Sigmoid colon (tissue), 7 donors: ENCODE data around the gene HOXB1. TPM values are rescaled to one million over a fixed set of nuclear protein-coding genes. Genes with fewer than 3 reads are reported as not detected.
A peak's percentile ranks its signal among the peaks of the same experiment; 100 is the strongest.

ENCODE experiments used
- DNase-seq: peaks from one replicate; pipeline ENCODE4 v3.0.0-alpha.2; 2019
- H3K27ac ChIP-seq, 4 donors: fragments of 200-600 bp; sonication (generic); one replicate each; pipeline ENCODE4 v1.5.1; 2016 to 2019; ENCODE audit warnings: mild to moderate bottlenecking in 1 of 4
- H3K27me3 ChIP-seq, 3 donors: fragments of 200-600 bp; sonication (generic); one replicate each; pipeline ENCODE4 v1.5.1; 2019; ENCODE audit warnings: mild to moderate bottlenecking in 1 of 3
- H3K36me3 ChIP-seq, 4 donors: fragments of 200-600 bp; sonication (generic); one replicate each; pipeline ENCODE4 v1.5.1; 2016 to 2019
- H3K4me1 ChIP-seq, 4 donors: fragments of 200-600 bp; sonication (generic); one replicate each; pipeline ENCODE4 v1.5.1; 2017 to 2019
- H3K4me3 ChIP-seq, 4 donors: fragments of 200-600 bp; sonication (generic); one replicate each; pipeline ENCODE4 v1.5.1; 2017 to 2019; ENCODE audit warnings: mild to moderate bottlenecking in 2 of 4, moderate library complexity in 1 of 4
- H3K9me3 ChIP-seq, 4 donors: fragments of 200-600 bp in 3 of 4; sonication (generic) in 3 of 4; one replicate each; pipeline versions ENCODE4 v1.5.1 to v1.6.1; 2013 to 2019
- EP300 ChIP-seq, 4 donors: sonication (generic); formaldehyde crosslinking; IDR thresholded peaks; one replicate each; pipeline ENCODE4 v1.6.1; 2017; ENCODE audit warnings: antibody characterized with exemption in 4 of 4
- POLR2A ChIP-seq, 2 donors: fragments of 450-650 bp; IDR thresholded peaks; one replicate each; pipeline ENCODE4 v1.6.1; 2016; ENCODE audit warnings: antibody characterized with exemption in 2 of 2, mild to moderate bottlenecking in 2 of 2, moderate library complexity in 2 of 2
- POLR2AphosphoS5 ChIP-seq, 4 donors: sonication (generic); formaldehyde crosslinking; IDR thresholded peaks; one replicate each; pipeline ENCODE4 v1.6.1; 2017; ENCODE audit warnings: antibody characterized with exemption in 4 of 4
- WGBS, 2 donors: extraction: QIAGEN DNeasy Blood & Tissue Kit; methylation state at CpG; one replicate each; pipeline ENCODE4 v1.1.7; 2013; 5-methylcytosine and 5-hydroxymethylcytosine counted together
- intact Hi-C: fragments of 100-400 bp; cut with DNase I; formaldehyde crosslinking; loops from one replicate; pipeline ENCODE4 v1.15.1; 2023
- polyA plus RNA-seq, 3 donors: library from polyadenylated mRNA; stranded (reverse); fragments of 200-250 nt; gene quantifications; one replicate each; pipeline ENCODE4 v1.2.3, GENCODE V29; 2013
- total RNA-seq, 4 donors: library from RNA; depleted of rRNA; stranded (reverse); fragments of >200 nt; gene quantifications; one replicate each; pipeline ENCODE4 v1.1.0, GENCODE V29; 2016
- TF ChIP-seq, protein P1 (sequence below), 4 experiments: fragments of 450-650 bp in 3 of 4; fragments of 200-600 bp in 1 of 4; IDR thresholded peaks; one replicate each; pipeline ENCODE4 v1.5.1; 2016 to 2019; ENCODE audit warnings: antibody characterized with exemption in 4 of 4, mild to moderate bottlenecking in 3 of 4, moderate library complexity in 2 of 4
- donor health status: healthy with polysubstance abuse.
- donor health status: Bipolar disorder and iron deficiency.
- donor health status: healthy.

HOXB1 gene
- total and polyA plus RNA-seq, 7 donors: 0.27 to 0.92 (median 0.60) TPM; not detected in 4

DNA sequence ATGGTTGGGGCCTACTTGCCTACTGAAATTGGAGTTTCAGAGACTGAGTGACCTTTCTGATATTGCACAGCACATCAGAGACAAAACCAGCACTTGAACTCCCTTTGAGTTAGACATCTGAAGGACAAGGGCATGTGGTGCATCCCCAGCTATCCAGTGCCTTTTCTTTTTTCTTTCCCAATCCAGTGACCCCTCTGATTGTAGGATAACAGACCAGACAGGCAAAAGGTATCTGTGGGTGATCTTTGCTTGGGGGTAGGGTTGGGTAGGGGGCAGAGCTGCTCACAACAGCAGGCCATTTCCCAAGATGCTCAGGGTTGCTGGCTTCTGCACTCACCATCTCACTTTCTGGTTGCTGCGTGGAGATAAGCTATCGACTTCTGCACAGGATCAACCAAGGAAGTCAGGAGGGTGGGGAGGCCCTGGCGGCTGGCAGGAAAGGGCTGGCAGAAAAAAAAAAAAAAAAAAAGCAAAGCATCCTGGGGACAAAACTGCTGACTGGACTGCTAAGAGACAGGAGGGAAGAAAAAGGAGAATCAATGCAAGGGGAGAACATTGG lies 42.2 kb downstream of the HOXB1 start:
- DNase-seq: peak; percentile 41
- Histone ChIP-seq H3K27ac (no peak overlapping the region), H3K4me1 (peaks cover 0 to 34% (median 31%) of the 10 kb centered on the region in 4 donors), H3K9me3 (no peaks in the 10 kb centered on the region), H3K27me3 (no peaks in the 10 kb centered on the region), H3K4me3 (no peak overlapping the region), H3K36me3 (no peaks in the 10 kb centered on the region)
- intact Hi-C loops: no loop called here
- TF ChIP-seq EP300 (IDR thresholded peaks at IDR 0.05) (no peak), POLR2A (IDR thresholded peaks at IDR 0.05) (no peak), POLR2AphosphoS5 (IDR thresholded peaks at IDR 0.05) (no peak)
- TF ChIP-seq, protein P1, sequence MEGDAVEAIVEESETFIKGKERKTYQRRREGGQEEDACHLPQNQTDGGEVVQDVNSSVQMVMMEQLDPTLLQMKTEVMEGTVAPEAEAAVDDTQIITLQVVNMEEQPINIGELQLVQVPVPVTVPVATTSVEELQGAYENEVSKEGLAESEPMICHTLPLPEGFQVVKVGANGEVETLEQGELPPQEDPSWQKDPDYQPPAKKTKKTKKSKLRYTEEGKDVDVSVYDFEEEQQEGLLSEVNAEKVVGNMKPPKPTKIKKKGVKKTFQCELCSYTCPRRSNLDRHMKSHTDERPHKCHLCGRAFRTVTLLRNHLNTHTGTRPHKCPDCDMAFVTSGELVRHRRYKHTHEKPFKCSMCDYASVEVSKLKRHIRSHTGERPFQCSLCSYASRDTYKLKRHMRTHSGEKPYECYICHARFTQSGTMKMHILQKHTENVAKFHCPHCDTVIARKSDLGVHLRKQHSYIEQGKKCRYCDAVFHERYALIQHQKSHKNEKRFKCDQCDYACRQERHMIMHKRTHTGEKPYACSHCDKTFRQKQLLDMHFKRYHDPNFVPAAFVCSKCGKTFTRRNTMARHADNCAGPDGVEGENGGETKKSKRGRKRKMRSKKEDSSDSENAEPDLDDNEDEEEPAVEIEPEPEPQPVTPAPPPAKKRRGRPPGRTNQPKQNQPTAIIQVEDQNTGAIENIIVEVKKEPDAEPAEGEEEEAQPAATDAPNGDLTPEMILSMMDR (IDR thresholded peaks at IDR 0.05): no peak
- 36 to 51% methylated on average over 3 of the region's 3 CpGs for WGBS, 2 donors

DNA sequence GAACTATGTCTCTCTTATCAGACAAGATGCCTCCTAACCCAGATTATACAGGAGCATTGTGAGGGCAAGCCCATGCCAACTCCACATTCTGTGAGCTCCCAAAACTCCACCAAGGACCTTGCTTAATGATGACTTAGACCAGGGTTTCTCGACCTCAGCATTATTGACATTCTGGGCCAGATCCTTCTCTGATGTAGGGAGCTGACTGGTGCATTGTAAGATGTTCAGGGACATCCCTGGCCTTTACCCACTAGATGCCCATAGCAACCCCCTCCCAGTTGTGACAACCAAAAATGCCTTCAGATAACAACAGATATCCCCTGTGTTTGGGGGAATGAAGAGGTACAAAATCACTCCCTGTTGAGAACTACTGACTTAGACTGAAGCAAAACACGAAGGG lies 43.6 kb downstream of the HOXB1 start:
- intact Hi-C loops: no loop called here
- WGBS, 2 donors: 84 to 91% methylated on average over 2 of the region's 2 CpGs
- no peaks in the 10 kb centered on the region for H3K27me3 ChIP-seq

GRCh38 chr17:48486557-48486956 lies 44.3 kb downstream of the HOXB1 start:
- Histone ChIP-seq H3K27me3 (no peaks in the 10 kb centered on the region), H3K9me3 (no peaks in the 10 kb centered on the region), H3K27ac (peak overlapping the region in 1 of 4 donors; percentile 13), H3K4me3 (no peak overlapping the region), H3K4me1 (peaks cover 0 to 26% (median 23%) of the 10 kb centered on the region in 4 donors), H3K36me3 (no peaks in the 10 kb centered on the region)
- WGBS, 2 donors: 86 to 91% methylated on average over 5 of the region's 5 CpGs
- intact Hi-C loops: no loop called here
- peak; percentile 56 for DNase-seq
- TF ChIP-seq, protein P1 (IDR thresholded peaks at IDR 0.05): no peak
- no peak for TF ChIP-seq POLR2A (IDR thresholded peaks at IDR 0.05)
- no peak for TF ChIP-seq EP300 (IDR thresholded peaks at IDR 0.05)
- TF ChIP-seq POLR2AphosphoS5 (IDR thresholded peaks at IDR 0.05): no peak

More for the DNA sequence above, 43.6 kb downstream of the HOXB1 start:
- TF ChIP-seq POLR2A (IDR thresholded peaks at IDR 0.05) (no peak), POLR2AphosphoS5 (IDR thresholded peaks at IDR 0.05) (no peak), EP300 (IDR thresholded peaks at IDR 0.05) (no peak)
- TF ChIP-seq, protein P1 (IDR thresholded peaks at IDR 0.05): no peak
- H3K27ac ChIP-seq: peak overlapping the region in 1 of 4 donors; percentile 13
- no peaks in the 10 kb centered on the region for H3K36me3 ChIP-seq
- H3K4me3 ChIP-seq: no peak overlapping the region
- H3K4me1 ChIP-seq: peaks cover 0 to 31% (median 25%) of the 10 kb centered on the region in 4 donors
- H3K9me3 ChIP-seq: no peaks in the 10 kb centered on the region
- DNase-seq: no peak

DNA sequence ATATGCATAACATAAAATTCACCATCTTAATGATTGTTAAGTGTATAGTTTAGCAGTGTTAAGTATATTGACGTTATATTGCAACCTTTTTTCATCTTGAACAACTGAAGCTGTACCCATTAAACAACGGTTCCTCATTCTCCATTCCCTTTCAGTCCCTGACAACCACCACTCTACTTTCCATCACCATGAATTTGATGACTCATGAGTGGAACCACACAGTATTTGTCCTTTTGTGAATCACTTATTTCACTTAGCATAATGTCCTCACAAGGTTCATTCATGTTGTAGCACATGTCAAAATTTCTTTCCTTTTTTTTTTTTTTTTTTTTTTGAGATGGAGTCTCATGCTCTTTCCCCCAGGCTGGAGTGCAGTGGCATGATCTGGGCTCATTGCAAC lies 46.0 kb downstream of the HOXB1 start:
- no peak overlapping the region for H3K4me3 ChIP-seq
- no peaks in the 10 kb centered on the region for H3K27me3 ChIP-seq
- no peaks in the 10 kb centered on the region for H3K9me3 ChIP-seq
- 71 to 77% methylated on average over 2 of the region's 2 CpGs for WGBS, 2 donors
- no peak for DNase-seq
- TF ChIP-seq EP300 (IDR thresholded peaks at IDR 0.05): no peak
- no peak for TF ChIP-seq POLR2AphosphoS5 (IDR thresholded peaks at IDR 0.05)
- TF ChIP-seq, protein P1 (IDR thresholded peaks at IDR 0.05): no peak
- no peak for TF ChIP-seq POLR2A (IDR thresholded peaks at IDR 0.05)
- intact Hi-C loops: no loop called here
- no peaks in the 10 kb centered on the region for H3K36me3 ChIP-seq
- H3K27ac ChIP-seq: peak overlapping the region in 1 of 4 donors; percentile 72
- H3K4me1 ChIP-seq: peaks cover 0 to 20% (median 13%) of the 10 kb centered on the region in 4 donors

DNA sequence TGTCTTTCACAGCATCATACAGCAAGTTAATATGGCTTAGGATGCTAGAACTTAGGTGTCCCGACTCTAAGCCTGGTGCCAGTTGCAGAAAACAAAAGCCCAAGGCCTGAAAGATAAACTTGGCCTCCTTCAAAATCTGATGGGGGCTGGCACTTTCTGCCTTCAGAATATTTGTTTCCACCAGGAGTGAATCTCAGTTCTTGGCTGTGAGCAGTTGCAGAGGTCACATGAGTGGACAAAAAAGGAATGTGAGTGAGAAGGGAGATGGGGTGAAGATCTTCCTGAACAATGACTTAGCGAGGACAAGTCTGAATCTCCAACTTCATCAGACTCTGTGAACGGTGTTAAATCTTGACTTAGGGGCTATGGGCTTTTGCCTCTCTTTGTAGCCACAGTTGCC lies 46.6 kb downstream of the HOXB1 start:
- 93 to 94% methylated on average over 3 of the region's 3 CpGs for WGBS, 2 donors
- no peak for DNase-seq
- Histone ChIP-seq H3K4me3 (no peak overlapping the region), H3K36me3 (no peaks in the 10 kb centered on the region), H3K27me3 (no peaks in the 10 kb centered on the region), H3K9me3 (no peaks in the 10 kb centered on the region), H3K4me1 (peaks cover 0 to 20% (median 13%) of the 10 kb centered on the region in 4 donors), H3K27ac (peak overlapping the region in 3 of 4 donors; percentile 18 to 72 (median 41))
- intact Hi-C loops: no loop called here
- no peak for TF ChIP-seq POLR2AphosphoS5 (IDR thresholded peaks at IDR 0.05)
- no peak for TF ChIP-seq POLR2A (IDR thresholded peaks at IDR 0.05)
- TF ChIP-seq, protein P1 (IDR thresholded peaks at IDR 0.05): no peak
- TF ChIP-seq EP300 (IDR thresholded peaks at IDR 0.05): no peak
